Measurements from ENCODE around the gene MDK. TPM values are rescaled to one million over a fixed set of nuclear protein-coding genes. Genes with fewer than 3 reads are reported as not detected.

Gene MDK
- total and polyA plus RNA-seq, 2 of the 13 experiments (the other 11 are each of a cell fraction or from before 2014, with no cell fraction given), result 312 to 407 TPM

DNA sequence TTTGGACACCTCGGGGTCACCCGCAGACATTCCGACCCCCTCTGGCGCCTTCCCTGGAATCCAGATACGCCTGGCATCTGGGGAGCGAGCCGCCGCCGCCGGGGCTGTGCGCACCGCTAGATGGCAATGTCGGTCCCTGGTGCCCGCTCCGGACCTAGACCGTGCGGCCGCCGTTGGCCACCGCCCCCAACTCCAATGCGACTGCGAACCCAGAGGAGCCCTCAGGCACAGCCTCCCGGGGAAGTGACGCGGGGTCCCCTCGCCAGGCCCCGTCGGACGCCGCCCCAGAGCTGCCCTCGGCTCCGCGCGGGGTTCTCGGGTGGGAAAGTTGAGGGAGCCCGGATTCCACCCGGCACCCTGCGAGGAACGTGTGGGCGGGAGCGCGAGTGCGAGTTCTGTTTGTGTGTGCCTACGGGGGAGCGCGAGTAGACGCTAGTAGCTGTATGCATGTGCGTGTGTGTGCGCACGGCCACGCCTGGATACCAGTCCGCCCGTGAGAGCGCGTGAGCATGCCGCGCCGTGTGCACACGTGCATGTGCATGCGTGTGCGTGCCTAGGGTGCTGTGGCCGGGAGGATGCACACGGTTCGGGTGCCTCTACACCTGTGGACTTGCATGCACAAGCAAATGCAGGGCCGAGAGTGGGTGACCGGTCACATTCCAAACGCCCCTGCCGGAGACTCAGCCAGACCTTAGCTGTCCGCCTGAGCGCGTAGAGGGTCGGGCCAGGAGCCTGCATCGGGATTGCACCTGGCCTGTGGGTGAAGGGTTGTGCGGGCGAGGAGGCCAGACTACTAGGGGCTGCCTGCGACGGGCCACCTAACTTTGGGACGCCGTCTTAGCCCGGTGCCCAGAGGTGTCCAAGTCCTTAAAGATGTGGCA is 8.2 kb downstream of the MDK start (continued):
- TF ChIP-seq ZSCAN12 (CRISPR knock-in tag; IDR thresholded peaks at IDR 0.05) (no peak), SNAPC2 (CRISPR knock-in tag; IDR thresholded peaks at IDR 0.05) (no peak), KLF6 (CRISPR knock-in tag; IDR thresholded peaks at IDR 0.05) (no peak; the same call in 1 of the 2 replicates), ESRRA (CRISPR knock-in tag; IDR thresholded peaks at IDR 0.05; ENCODE audit: low read depth) (no peak), ZSCAN31 (CRISPR knock-in tag; IDR thresholded peaks at IDR 0.05; ENCODE audit: low read depth) (0 out of 2 replicates have a peak, but pooled peaks have one; percentile 40), ERF (CRISPR knock-in tag; IDR thresholded peaks at IDR 0.05) (no peak), REXO4 (CRISPR knock-in tag; IDR thresholded peaks at IDR 0.05; ENCODE audit: borderline replicate concordance) (no peak), NCOA2 (CRISPR knock-in tag; IDR thresholded peaks at IDR 0.05) (no peak), HOXA5 (CRISPR knock-in tag; IDR thresholded peaks at IDR 0.05) (0 out of 2 replicates have a peak, but pooled peaks have one; percentile 48), ZNF503 (CRISPR knock-in tag; IDR thresholded peaks at IDR 0.05) (no peak), EHMT2 (IDR thresholded peaks at IDR 0.05; ENCODE audit: borderline replicate concordance, low read depth, low read length) (no peak; the same call in 1 of the 2 replicates), ZNF12 (CRISPR knock-in tag; IDR thresholded peaks at IDR 0.05) (no peak), SMARCE1 (IDR thresholded peaks at IDR 0.05; ENCODE audit: borderline replicate concordance) (no peak), THYN1 (CRISPR knock-in tag; IDR thresholded peaks at IDR 0.05; ENCODE audit: borderline replicate concordance, low read depth) (no peak), TCF7 (IDR thresholded peaks at IDR 0.05; ENCODE audit: low read depth) (no peak), TAF15 (IDR thresholded peaks at IDR 0.05; ENCODE audit: low read depth, low read length, poor library complexity, severe bottlenecking) (no peak), JUN (CRISPR knock-in tag; IDR thresholded peaks at IDR 0.05) (no peak), SNRNP70 (IDR thresholded peaks at IDR 0.05; ENCODE audit: low read depth, low read length) (no peak), SAP130 (CRISPR knock-in tag; IDR thresholded peaks at IDR 0.05; ENCODE audit: low read depth) (peak; percentile 72), RBFOX2 (IDR thresholded peaks at IDR 0.05; ENCODE audit: low read depth, low read length) (no peak), ZBTB25 (CRISPR knock-in tag; IDR thresholded peaks at IDR 0.05) (no peak)
- TF ChIP-seq, protein P1, sequence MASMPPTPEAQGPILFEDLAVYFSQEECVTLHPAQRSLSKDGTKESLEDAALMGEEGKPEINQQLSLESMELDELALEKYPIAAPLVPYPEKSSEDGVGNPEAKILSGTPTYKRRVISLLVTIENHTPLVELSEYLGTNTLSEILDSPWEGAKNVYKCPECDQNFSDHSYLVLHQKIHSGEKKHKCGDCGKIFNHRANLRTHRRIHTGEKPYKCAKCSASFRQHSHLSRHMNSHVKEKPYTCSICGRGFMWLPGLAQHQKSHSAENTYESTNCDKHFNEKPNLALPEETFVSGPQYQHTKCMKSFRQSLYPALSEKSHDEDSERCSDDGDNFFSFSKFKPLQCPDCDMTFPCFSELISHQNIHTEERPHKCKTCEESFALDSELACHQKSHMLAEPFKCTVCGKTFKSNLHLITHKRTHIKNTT (CRISPR knock-in tag; IDR thresholded peaks at IDR 0.05), result no peak
- TF ChIP-seq, protein P2, sequence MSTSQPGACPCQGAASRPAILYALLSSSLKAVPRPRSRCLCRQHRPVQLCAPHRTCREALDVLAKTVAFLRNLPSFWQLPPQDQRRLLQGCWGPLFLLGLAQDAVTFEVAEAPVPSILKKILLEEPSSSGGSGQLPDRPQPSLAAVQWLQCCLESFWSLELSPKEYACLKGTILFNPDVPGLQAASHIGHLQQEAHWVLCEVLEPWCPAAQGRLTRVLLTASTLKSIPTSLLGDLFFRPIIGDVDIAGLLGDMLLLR (CRISPR knock-in tag; IDR thresholded peaks at IDR 0.05), result peak; percentile 74
- TF ChIP-seq, protein P3, sequence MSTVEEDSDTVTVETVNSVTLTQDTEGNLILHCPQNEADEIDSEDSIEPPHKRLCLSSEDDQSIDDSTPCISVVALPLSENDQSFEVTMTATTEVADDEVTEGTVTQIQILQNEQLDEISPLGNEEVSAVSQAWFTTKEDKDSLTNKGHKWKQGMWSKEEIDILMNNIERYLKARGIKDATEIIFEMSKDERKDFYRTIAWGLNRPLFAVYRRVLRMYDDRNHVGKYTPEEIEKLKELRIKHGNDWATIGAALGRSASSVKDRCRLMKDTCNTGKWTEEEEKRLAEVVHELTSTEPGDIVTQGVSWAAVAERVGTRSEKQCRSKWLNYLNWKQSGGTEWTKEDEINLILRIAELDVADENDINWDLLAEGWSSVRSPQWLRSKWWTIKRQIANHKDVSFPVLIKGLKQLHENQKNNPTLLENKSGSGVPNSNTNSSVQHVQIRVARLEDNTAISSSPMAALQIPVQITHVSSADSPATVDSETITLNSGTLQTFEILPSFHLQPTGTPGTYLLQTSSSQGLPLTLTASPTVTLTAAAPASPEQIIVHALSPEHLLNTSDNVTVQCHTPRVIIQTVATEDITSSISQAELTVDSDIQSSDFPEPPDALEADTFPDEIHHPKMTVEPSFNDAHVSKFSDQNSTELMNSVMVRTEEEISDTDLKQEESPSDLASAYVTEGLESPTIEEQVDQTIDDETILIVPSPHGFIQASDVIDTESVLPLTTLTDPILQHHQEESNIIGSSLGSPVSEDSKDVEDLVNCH (CRISPR knock-in tag; IDR thresholded peaks at IDR 0.05), result no peak

Measured in HepG2 (cell line).